ENCODE results near the gene KDELR3.

KDELR3 gene

DNA sequence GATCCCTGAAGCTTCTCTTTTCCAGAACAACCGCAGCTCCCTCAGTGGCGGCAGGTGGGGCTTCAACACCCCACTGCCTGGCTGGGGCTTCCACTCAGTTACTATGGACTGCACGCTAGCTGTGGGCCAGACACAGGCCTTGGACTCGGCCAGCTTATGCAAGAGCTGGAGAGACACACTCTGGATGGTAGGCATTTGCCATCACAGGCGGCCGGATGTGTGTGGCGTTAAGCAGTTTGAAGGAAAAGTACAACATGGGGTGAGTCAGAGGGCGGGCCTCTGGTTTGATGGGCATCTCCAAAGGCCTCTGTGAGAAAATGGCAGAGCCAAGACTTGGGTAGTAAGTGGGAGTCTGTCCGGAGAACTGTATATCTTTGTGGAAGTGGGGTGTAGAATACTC lies 30.5 kb upstream of the KDELR3 start:
- no peak for DNase-seq (ENCODE audit: low read depth in 2 of 2)

DNA sequence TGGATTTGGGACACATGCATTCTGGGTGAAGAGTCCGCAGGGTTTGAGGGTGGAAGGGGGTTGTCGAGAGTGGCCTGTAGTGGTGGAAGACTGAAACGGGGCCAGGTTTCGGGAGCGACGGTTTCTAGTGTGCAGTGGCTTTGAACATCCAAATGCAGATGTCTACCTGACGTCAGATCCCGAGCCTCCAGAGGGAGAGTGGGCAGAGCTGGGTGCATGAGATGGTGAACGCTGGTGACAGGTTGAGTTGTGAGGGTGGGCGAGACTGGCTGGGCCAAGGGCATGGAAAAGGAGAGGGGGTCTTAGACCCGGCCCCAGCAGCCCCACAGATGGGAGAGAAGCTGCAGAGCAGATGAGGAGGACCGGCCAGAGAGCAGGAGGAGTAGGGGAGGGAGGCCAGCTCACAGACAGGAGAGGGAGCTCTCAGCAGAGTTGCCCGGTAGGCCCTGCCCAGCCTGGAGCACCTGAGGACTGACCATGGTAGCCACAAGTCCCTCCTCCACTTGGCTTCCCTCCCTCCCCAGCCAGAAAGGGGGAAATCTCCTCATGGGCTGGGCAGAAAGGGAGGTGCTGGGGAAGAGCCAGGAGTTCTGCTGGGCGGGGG lies 27.0 kb upstream of the KDELR3 start:
- DNase-seq (ENCODE audit: low read depth in 2 of 2): no peak

DNA sequence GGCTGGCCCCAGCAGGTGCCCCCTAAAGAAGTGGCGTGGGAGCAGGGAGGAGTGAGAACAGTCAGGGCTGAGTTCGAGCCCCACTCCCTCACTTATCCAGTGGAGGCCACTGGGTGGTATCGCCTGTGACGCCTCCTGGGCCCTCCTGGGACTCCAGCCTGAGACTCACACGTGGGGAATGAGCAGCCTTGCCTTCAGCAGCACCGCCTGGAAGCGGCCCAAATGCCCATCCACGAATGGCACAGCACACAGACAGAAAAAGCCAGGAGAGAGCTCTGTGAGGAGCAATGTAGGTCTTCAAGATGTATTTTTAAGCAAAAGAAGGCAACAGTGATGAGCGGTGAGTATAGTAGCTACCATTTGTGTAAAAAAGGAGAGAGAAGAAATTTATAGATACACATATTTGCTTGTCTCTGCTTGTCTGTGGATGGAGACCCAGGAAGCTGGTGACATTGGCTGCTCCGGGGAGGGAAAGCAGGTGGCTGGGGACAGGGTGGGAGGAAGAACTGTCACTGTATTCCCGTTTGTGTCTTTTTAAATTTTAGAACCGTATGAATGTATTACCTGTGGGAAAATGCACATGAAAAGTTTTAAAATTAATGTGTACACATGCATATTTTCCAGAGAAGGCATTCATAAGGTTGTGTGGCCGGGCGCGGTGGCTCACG lies 26.1 kb upstream of the KDELR3 start:
- DNase-seq (ENCODE audit: low read depth in 2 of 2): no peak

DNA sequence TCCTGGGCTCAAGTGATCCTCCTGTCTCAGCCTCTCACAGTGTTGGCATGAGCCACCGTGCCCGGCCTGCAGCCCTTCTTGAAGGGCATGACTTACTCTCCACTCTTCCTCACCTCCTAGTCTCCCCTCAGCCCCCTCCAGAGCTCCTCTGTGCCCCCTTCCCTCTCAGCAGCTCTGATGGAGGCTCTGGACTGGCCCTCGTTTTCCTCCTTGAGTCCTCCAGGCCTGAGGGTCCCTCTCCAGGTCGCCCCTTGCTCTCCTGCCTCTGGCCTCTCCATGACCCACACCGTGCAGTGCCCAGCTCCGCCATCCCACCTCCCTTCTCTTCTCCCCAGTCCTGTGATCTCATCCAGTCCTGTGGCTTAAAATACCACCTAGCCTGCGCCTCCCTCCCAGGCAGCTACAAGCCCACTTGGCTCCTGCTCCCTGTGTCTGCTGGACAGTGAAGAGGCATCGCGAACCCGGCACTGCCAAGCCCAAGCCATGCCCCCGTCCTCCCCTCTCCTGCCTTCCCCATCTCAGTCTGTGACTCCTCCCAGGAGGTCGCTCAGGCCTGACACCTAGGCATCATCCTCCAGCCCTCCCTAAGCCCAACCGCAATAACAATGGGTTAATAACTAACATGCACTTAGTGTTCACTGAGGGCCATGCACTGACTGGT lies 24.8 kb upstream of the KDELR3 start:
- DNase-seq (ENCODE audit: low read depth in 2 of 2): no peak

DNA sequence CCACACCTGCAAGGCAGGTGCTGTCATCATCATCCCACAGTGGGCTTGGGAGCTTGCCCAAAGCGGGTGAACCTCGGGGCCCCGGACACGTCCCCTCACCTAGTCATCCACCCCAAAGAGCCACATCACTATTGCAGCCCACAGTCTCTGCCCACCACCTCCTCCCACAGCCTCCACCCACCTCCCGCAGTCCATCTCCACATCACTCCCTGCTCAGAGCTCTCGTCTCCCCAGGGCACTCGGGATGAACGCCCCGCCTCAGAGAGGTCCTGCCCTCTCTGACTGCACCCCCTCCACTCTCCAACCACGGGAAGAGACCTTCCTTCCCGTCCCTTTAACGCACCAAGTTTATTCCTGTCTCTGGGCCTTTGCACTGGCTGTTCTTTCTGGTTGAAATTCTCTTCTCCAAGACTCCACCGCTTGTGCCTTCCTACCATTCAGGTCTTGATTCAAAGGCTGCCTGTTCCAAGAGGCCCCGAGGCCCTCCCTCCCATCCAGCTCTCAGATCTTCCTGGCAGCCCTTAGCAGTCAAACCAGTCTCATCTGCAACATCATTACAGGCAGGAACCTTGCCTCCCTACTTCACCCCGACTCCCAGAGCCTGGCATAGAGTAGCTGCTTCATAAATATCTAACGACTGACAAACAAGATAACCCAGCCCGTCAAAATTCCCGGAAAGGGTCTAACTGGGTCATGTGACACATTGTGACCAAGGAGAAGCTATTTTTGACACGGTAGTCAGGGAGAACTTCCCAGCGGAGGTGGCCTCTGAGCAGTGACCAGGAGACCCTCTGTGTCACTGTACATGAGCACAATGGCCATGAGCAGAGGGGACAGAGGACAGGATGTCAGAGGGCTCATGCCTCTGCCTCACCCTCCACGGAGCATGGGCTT lies 24.0 kb upstream of the KDELR3 start:
- no peak for DNase-seq (ENCODE audit: low read depth in 2 of 2)

DNA sequence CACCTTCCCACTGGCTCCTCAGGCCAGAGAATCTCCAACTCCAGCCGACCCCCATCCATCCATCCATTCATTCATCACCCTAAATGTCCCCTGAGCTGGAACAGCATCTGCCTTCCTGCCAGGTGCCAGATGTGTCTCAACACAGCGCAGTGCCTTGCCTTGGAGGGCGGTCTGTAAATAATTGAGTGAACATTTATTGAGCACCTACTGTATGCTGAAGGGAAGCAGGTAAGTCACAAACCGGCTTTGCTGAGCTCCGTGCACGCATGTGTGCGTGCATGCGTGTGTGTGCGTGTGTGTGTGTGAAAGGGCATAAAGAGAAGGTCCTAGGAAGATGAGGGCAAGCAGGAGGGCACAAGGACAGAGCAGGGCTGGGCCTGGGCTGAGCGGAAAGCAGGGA lies 23.1 kb upstream of the KDELR3 start:
- DNase-seq (ENCODE audit: low read depth in 2 of 2): no peak

DNA sequence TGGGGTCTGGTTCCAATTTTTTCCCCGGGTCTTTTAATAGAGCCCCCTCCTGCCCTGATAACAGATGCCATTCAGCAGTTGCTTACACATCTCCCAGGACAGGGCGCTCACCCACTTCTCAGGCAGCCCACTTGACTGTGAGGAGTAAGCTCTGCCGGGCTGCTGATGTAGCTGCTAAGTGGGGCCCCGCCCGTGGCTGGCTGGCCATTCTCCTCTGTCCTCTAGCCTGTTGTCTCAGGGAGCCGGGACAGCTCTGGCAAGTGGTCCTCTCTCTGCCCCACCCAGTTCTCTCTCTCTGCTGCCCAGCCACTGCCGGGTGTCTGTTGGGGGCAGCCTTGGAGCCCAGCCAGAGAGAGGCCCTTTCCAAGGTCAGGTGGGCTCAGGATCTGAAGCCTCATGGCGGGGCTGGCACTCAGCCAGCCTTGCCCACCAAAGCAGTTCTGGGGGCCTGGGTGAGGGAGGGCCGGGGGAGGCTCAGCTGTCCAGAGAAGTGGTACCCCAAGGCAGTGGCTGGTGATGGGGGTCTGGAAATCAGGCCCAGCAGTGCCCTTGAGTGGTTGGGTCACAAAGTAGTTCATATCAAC lies 21.8 kb upstream of the KDELR3 start:
- DNase-seq (ENCODE audit: low read depth in 2 of 2): no peak

DNA sequence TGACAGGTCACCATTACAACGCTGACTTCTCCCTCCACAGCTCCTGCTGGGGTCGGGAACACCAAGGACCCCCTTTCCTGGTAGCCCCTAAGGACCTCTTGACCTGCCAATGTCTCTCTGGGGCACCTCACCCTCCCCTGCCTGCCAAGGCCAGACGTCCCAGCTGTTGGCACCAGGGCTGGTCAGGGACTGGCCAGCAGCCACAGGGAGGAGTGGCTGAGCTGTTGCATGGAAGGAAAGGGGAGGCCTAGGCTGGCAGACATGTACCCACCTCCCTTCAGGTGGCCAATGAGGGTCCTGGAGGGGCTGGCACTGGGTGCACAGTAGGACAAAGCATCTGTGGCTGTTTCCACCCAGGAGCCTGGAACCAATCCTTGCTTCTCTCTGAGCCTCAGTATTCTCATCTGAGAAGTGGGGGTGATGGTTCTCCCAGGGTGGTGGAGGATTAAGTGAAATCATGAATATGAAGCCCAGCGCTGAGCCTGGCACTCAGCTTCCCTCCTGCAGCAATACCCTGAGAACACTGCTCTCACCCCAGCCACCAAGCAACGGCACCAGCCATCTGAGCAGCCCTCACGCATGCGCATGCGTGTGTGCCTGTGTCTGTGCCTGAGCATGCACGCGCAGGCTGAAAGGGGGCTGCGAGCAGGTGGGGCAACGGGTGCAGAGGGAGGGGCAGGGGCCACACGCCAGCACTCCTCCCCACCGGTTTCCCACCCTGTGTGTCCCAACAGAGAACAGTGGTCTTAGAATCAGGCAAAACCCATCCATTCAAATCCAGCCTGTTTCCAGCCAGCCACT lies 18.8 kb upstream of the KDELR3 start:
- no peak for DNase-seq (ENCODE audit: low read depth in 2 of 2)

DNA sequence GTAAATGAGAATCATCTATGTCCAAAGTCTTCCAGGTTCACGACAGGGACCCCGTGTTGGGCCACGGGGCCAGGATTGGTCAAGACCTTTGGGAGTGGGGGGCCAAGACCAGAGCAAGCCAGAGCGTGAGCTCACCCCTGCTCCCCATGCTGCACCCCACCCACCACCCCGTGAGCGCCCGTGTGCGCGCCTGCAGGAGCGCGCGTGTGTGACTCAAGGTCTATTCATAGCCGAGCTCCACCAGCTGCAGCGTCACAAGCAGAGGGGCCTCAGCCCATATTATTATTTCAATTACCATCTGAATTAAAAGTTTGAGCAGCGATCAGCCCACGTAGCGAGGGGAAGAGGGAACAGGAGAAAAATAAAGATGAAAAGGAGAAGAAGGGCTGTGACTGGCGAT lies 18.1 kb upstream of the KDELR3 start:
- no peak for DNase-seq (ENCODE audit: low read depth in 2 of 2)

DNA sequence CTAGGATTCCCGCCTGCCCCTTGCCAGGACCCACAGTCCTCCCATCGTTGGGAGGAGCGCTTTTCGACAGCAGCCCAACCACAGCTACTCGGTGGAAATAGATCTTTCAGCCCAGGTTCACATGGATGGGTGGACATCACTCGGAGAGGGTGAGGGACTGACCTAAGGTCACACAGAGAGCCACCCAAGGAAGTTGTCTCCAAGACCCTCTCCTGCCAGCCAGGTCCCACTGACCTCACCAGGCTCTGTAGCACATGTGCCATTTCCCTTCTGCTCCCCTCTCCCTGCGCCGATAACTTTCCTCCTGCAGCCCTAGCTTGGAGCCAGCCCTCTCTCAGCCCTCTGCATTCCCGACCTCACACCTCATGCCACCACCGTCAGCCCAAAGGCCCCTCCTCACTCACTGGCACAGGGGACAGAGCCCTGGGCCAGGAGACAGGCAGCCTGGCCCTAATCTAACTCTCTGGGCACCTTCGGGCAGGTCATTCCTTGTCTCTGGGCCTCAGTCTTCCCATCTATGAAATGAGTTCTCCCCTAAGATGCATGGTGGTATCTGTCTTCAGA lies 17.6 kb upstream of the KDELR3 start:
- DNase-seq (ENCODE audit: low read depth in 2 of 2): no peak

DNA sequence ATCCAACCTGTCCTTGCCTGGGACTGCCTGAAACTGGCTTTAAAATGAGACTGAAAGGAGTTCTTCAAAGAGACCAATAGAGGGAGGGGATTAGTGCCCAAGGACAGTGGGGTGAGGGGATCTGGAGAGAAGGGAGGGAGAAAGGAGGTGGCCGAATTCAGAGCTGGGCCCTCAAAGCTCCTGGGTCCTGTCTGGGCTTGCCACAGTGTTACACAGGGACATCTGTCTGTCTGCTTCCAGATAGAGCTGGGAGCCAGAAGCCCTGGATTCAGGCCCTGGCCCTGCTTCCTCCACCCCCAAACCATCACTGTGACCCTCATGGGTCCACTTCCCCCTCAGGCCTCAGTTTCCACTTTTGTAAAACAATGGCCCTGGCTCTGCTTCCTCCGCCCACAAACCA lies 16.5 kb upstream of the KDELR3 start:
- DNase-seq (ENCODE audit: low read depth in 2 of 2): no peak

DNA sequence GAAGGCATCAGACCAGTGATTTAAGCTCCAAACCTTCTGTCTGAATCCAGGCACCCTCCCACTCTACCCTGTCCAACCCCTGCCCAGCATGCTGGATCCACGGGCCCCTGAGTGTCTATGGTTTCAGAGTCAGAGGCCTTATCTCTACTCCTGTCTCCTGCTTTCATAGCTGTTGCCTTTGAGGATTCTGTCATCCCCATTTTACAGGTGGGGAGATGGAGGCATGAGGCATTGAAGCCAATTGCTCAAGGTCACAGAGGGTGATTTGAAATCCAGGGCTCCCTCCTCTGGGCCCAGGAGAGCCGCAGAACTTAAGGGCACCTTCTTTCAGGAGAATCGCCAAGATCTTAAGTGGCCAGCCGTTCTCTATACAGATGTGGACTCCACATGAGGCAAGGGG lies 16.0 kb upstream of the KDELR3 start:
- no peak for DNase-seq (ENCODE audit: low read depth in 2 of 2)

DNA sequence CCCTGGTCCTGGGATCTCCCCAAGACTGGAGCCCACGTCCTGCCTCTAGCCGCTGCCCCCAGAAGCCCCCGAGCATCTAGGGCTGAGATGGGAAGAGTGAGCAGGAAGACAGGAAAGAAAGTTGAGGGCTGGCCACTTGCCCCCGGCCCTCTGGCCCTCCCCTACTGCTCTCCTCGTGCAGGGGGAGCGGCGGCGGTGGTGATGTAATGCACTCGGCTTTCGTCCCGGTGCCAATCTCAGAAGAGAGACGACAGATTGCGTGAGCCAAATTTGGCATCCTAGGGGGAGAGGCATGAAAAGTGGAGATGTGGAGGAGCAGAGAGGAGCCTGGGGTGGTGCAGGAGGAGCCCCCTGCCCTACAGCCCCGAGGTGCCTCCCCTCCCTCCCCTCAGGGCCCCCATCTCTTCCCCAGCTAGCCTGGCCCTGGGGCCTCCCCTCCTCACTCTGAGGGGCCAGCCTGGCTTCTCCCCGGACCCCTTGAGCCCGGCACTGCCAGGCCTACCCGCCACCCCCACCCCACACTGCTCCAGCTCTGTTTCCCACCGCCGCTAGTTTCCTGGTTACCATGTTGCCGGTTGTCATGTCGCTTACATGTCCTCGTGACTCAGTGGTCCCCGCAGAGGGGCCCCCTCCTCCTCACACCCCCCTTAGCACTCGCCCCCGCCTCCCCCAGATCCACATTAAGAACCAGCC lies 15.4 kb upstream of the KDELR3 start:
- DNase-seq (ENCODE audit: low read depth in 2 of 2): no peak

DNA sequence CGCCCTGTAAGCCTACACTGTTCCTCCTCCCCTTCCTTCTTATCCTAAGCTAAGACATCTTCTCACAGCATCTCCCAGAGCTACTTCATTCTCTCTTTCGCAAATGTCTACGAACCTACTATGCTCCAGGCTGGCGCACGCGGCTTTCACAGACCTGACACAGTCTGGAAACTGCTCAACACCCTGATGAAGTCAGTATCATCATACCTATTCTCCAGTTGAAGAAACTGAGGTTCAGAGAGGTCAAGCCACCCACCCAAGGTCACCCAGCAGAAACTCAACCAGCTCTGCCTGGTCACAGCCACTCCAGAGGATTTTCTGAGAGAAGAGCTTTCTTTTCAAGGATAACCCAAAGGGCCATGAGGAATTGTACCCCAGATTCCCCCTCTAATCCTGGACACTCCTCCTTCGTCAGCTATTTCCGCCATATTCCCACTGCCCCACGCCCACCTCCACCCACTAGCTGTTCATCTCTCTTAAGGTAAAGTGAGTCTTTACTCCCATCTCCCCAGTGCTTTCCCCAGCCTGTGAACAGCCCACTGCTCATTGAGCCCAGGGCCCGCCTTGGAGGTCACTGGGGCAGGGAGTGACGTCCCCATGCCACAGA lies 14.7 kb upstream of the KDELR3 start:
- DNase-seq (ENCODE audit: low read depth in 2 of 2): no peak

DNA sequence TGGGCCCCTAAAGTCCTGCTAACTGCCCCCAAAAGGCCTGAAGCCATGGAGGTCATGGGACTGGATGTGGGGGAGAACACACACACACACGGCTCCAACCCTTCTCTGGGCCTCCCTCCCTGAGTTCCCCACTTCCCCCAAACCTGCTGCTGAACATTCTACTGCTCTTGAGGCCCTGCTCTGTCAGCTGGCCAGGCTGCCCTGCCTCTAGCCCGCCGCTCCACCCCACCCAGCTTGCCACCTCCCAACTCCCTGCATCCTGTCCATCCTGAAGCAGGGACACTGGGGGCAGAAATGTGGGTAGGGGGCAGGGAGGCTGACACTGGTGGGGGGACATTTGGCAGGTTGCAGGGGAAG lies 13.9 kb upstream of the KDELR3 start:
- no peak for DNase-seq (ENCODE audit: low read depth in 2 of 2)

DNA sequence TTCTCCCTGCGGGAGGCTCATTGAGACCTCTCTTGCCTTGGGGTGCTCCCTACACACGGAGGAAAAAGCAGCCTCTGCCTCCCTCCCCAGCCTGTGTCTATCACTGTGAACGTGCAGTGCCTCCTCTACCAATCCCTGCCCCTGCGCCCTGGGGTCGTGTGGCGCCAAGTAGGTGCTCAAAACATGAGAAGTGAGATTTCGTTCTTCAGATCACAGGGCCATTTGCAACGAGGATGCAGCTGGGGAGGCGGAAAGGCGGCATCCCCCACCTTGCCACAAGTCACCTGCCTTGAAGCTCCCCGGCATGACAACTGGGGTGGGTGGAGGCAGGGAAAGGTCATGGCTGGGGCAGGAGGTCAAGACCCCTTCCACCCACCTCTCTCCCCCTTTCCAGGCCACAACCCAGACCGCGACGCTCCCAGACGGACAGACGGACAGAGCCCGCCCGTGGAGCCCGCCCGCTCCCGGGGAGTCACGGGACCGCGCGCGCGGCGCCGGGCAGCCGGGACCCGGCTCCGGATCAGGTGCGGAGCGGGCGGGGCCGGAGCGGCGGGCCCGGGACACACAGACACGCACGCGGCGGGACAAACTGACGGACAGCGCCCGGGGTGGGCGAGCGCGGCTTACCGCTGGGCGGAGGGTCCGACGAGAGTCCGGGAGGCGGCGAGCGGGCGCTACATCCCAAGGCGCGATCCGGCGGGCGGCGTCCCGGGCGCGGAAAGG lies 13.4 kb upstream of the KDELR3 start:
- no peak for DNase-seq (ENCODE audit: low read depth in 2 of 2)

DNA sequence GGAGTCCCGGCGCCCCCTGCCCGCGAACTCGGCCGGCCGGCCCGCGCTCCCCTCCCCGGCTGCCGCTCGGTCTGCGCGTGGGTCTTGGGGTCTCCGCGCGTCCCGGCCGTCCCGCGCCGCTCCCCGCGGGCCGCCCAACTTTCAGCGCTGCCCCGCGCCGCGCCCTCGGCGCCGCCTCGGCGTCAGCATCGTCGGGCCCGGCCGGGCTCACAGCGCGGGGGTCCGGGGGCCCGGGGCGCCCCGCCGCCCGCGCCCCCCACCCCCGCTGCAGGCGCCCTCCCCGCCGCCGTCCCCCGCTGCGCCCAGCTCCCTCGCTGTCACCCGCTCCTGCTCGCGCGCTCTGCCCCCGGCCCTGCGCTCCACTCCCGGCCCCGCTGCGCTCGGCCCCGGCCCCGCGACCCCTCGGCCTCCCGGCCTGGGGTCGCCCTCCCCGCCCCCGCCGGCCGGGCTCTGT lies 12.8 kb upstream of the KDELR3 start, which contains the start of gene KCNJ4:
Gene KCNJ4 (minus strand): TSS at position 124 of the 454 bp plus-strand sequence. CDS start 27,067 bp downstream, outside the sequence.
- DNase-seq (ENCODE audit: low read depth in 2 of 2): no peak

DNA sequence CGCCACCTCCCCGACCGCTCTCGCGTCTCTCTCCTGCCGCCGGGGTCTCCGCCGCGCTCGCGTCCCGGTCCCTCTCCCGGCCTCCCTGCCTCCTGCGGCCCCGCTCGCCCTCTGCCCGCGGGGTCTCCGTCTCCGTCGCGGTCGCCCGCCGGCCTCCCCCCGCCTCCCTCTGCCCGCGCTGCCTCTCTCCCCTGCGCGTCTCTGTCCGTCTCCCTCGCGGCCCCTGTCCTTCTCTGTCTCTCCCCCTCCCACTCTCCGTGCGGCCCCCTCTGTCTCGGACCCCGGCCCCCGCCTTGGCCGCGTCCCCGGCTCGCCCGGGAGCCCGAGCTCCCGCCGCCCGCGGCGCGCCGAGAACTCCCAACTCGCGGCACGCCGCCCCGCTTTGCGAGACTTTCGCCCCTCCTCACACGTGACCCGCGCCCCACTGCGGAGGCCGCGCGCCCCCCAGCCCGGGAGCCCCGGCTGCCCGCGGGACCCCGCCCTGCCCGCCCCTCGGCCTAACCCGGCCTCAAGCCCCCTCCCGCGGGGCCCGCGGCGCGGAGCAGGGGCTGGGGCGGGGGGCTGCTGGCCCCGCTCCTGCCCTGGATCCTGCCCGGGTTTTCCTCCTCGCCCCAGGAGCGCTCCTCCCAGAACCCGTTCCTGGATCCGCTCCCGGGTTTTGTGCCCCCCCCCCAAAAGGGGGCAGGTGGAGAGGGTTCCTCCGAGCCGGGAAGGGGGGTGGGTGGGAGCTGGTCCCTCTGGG lies 12.2 kb upstream of the KDELR3 start:
- no peak for DNase-seq (ENCODE audit: low read depth in 2 of 2)

Measured in stimulated activated CD4-positive, alpha-beta T cell treated with anti-CD3 and anti-CD28 coated beads, Interleukin-1b, Interleukin-23, amount 100 ng/mL, for 1 hour (primary cell).